Endodermal cell (in vitro differentiated cells): ENCODE data around the gene MTCP1. TPM values are rescaled to one million over a fixed set of nuclear protein-coding genes. Genes with fewer than 3 reads are reported as not detected.

Experiments used
- DNase-seq: peaks from one replicate; pipeline ENCODE4 v3.0.0-alpha.2; 2017
- H3K27ac ChIP-seq: 2 replicates; pipeline ENCODE4 v1.5.1; 2013; ENCODE audit warnings: mild to moderate bottlenecking, low read depth, low read length, moderate library complexity
- H3K27me3 ChIP-seq: 2 replicates; pipeline ENCODE4 v1.6.1; 2013; ENCODE audit warnings: mild to moderate bottlenecking, low read length, moderate library complexity; ENCODE audit not compliant: insufficient read depth, control insufficient read depth, poor library complexity, severe bottlenecking
- H3K36me3 ChIP-seq: 2 replicates; pipeline ENCODE4 v1.7.0; 2013; ENCODE audit warnings: mild to moderate bottlenecking, low read length, moderate library complexity; ENCODE audit not compliant: control insufficient read depth, insufficient read depth
- H3K4me1 ChIP-seq: one replicate; pipeline ENCODE4 v1.7.0; 2013; ENCODE audit warnings: low read length; ENCODE audit not compliant: control insufficient read depth, insufficient read depth
- H3K4me3 ChIP-seq: 2 replicates; pipeline ENCODE4 v1.5.1; 2013; ENCODE audit warnings: mild to moderate bottlenecking, low read length, moderate library complexity
- H3K9ac ChIP-seq: 2 replicates; pipeline ENCODE4 v1.6.1; 2013; ENCODE audit warnings: mild to moderate bottlenecking, low read length, moderate library complexity; ENCODE audit not compliant: poor library complexity, severe bottlenecking; ENCODE audit errors: extremely low read depth
- H3K9me3 ChIP-seq: 2 replicates; pipeline ENCODE4 v1.6.1; 2013; ENCODE audit warnings: mild to moderate bottlenecking, low read length, moderate library complexity; ENCODE audit not compliant: control insufficient read depth
- H3K27ac Mint-ChIP-seq: 2 replicates; pipeline ENCODE4 v1.8.0; 2020; ENCODE audit warnings: mixed read lengths
- H3K27me3 Mint-ChIP-seq: 2 replicates; pipeline ENCODE4 v1.8.0; 2021; ENCODE audit warnings: mild to moderate bottlenecking, mixed read lengths; ENCODE audit not compliant: insufficient read depth
- H3K36me3 Mint-ChIP-seq: 2 replicates; pipeline ENCODE4 v1.8.0; 2020; ENCODE audit warnings: low read depth, mixed read lengths
- H3K4me1 Mint-ChIP-seq: 2 replicates; pipeline ENCODE4 v1.8.0; 2020; ENCODE audit warnings: mixed read lengths
- H3K4me3 Mint-ChIP-seq: 2 replicates; pipeline ENCODE4 v1.8.0; 2020; ENCODE audit warnings: mild to moderate bottlenecking, moderate library complexity, mixed read lengths
- H3K9me3 Mint-ChIP-seq: 2 replicates; pipeline ENCODE4 v1.8.0; 2020; ENCODE audit warnings: mild to moderate bottlenecking, mixed read lengths
- CTCF ChIP-seq: fragments of 200-600 bp; sonication (generic); conservative IDR thresholded peaks from 2 replicates; pipeline ENCODE4 v1.5.0; 2021; ENCODE audit warnings: antibody characterized with exemption, mild to moderate bottlenecking
- WGBS, 2 experiments: methylation state at CpG; one replicate each; pipeline versions ENCODE4 v1.1.5 to v1.1.7; 2013; ENCODE audit warnings: missing lambda C conversion rate in 2 of 2, mixed read lengths in 1 of 2; ENCODE audit not compliant: insufficient coverage in 1 of 2, insufficient read length in 1 of 2; 5-methylcytosine and 5-hydroxymethylcytosine counted together
- total RNA-seq, 2 donors: library from RNA; stranded (reverse); fragmentation: NEBNext Ultra II Directional in 1 of 2; extraction: Animal tissue kit (Norgen Biotek cat#: 25700) in 1 of 2; gene quantifications; 2 replicates in 1 of 2; 3 replicates in 1 of 2; pipeline ENCODE4 v1.2.1, GENCODE V29; 2021

MTCP1 gene
- total RNA-seq, 2 donors from 2014 or later: 12.6 to 17.4 TPM

DNA sequence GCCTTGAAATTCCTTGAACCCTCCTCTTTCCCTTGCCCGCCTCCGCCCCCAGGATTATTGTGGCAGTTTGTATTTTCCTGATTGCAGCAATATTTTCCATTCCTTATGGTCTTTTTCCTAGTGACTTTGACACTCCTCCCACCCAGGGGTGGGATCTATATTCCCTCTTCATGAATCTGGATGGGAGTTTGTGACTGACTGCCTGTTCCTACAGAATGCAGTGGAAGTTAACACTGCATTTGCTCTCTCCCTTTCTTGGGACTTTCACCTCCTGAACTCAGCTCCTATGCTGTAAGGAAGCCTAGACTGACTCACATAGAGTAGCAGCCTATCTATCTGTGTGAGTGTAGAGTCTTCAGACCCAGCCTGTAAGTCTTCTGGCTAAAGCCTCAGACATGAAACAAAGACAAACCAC lies 42.1 kb downstream of the MTCP1 start:
- WGBS, 2 experiments: 100% methylated on average over 1 of the region's 2 CpGs; no CpG with 5 or more reads in 1 of the 2 experiments
- H3K4me1 Mint-ChIP-seq: peaks cover 8% of the 10 kb centered on the region

DNA sequence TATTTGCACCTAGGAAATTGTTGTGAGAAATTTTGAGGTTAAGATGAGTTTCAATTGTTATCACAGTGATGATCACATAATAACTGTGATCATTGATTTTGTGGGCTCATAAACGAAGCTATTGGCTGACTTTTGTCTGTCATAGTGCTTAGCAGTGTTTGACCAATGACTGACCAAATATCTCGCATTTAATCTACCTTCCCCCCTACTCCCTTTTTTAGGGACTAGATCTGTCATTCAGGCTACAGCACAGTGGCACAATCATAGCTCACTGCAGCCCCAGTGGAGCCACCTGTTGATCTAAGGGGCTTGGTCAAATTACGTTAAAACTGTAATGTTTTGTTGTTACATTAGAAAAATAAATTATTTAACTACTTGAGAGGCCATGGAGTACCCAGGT lies 42.8 kb downstream of the MTCP1 start:
- Mint-ChIP-seq H3K27me3 (no peaks in the 10 kb centered on the region), H3K9me3 (peaks cover 47% of the 10 kb centered on the region), H3K4me1 (peaks cover 8% of the 10 kb centered on the region), H3K36me3 (peaks cover 2% of the 10 kb centered on the region), H3K4me3 (peak overlapping the region; percentile 75), H3K27ac (peak overlapping the region; percentile 19)
- Histone ChIP-seq H3K4me1 (no peaks in the 10 kb centered on the region), H3K4me3 (peak overlapping the region; percentile 89), H3K27me3 (no peaks in the 10 kb centered on the region), H3K36me3 (no peaks in the 10 kb centered on the region), H3K9me3 (no peaks in the 10 kb centered on the region), H3K9ac (peak overlapping the region; percentile 89), H3K27ac (no peak overlapping the region)
- no peak for DNase-seq
- WGBS, 2 experiments: 67% methylated on average over 2 of the region's 3 CpGs; no CpG with 5 or more reads in 1 of the 2 experiments
- TF ChIP-seq CTCF: no peak

More for the DNA sequence above, 42.1 kb downstream of the MTCP1 start:
- H3K36me3 Mint-ChIP-seq: peaks cover 6% of the 10 kb centered on the region
- peak overlapping the region; percentile 60 for H3K27ac Mint-ChIP-seq
- TF ChIP-seq CTCF: no peak
- H3K27me3 Mint-ChIP-seq: no peaks in the 10 kb centered on the region
- no peaks in the 10 kb centered on the region for H3K4me1 ChIP-seq
- no peak for DNase-seq
- H3K9me3 Mint-ChIP-seq: peaks cover 52% of the 10 kb centered on the region
- no peak overlapping the region for H3K4me3 Mint-ChIP-seq
- H3K9me3 ChIP-seq: no peaks in the 10 kb centered on the region
- H3K4me3 ChIP-seq: no peak overlapping the region
- H3K36me3 ChIP-seq: peaks cover 3% of the 10 kb centered on the region
- H3K9ac ChIP-seq: no peak overlapping the region
- H3K27me3 ChIP-seq: no peaks in the 10 kb centered on the region
- H3K27ac ChIP-seq: no peak overlapping the region

DNA sequence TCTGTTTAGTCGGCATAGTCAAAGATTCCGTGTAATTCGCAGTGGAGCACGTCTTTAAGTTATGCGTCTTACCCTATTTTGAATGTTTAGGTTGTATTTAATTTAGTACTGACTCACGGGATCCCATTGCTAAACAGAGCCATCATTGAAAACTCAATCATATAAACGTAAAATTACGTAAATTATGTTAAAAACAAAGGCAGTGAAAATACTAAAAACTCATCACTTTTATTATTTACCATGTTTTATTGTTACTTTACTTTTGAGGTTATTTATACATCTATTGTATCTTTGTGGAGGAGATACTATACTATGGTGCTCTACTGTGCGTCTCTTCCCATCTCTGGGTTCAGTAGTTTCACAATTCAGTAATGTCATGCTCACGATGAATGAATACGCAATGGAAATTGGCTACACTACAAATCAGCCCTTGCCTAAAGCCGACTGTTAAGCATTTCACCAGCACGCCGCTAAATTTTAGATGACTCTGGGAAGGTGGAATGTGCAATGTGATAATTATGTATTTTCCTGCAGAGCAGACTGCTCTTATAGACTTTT lies 43.3 kb downstream of the MTCP1 start:
- 20% methylated on average over 10 of the region's 14 CpGs; no CpG with 5 or more reads in 1 of the 2 experiments for WGBS, 2 experiments
- Mint-ChIP-seq H3K27me3 (no peaks in the 10 kb centered on the region), H3K27ac (peak overlapping the region; percentile 90), H3K4me1 (peaks cover 8% of the 10 kb centered on the region), H3K9me3 (peaks cover 45% of the 10 kb centered on the region), H3K4me3 (peak overlapping the region; percentile 75), H3K36me3 (peaks cover 2% of the 10 kb centered on the region)
- H3K27me3 ChIP-seq: no peaks in the 10 kb centered on the region
- H3K4me1 ChIP-seq: no peaks in the 10 kb centered on the region
- peak overlapping the region; percentile 89 for H3K9ac ChIP-seq
- DNase-seq: no peak
- H3K9me3 ChIP-seq: no peaks in the 10 kb centered on the region
- no peaks in the 10 kb centered on the region for H3K36me3 ChIP-seq
- peak overlapping the region; percentile 89 for H3K4me3 ChIP-seq
- no peak for TF ChIP-seq CTCF
- peak overlapping the region; percentile 93 for H3K27ac ChIP-seq
